Measurements from ENCODE around the gene TINCR.

Gene TINCR

DNA sequence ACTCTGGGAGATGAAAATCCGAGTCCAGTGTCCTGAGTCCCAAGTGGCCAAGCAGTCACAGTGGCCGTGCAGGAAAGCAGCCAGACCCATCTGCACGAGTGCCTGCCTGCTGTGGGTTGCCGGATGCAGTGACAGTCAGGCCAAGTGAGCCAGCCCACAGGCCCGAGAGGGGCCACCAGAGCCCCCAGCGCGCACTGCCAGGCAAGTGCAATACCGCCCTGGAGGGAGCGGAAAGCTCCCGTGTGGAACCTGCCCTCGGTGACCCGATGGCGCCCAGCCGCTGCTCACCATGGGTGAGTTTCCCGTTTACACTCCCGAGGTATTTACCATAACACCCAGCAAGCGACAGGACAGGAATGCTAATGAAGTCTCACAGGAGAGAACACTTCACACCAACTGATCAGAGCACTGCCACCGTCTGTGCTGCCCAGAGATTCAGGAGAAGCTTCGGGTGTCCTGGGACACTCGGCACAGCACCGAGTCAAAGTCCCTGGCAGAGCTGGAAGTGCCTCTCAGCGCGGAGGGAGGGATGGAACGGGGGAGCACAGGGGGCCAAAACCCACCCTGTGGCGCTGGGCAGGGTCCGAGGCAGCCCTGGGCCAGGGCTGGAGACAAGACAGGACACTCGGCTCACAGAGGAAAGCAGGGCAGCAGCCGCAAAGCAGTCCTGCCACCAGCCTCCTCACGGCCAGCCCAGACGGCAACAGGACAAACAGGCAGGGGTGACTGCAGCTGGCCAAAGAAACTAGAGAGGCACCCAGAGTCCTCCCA, 21.3 kb upstream of the TINCR start:
- no peak for DNase-seq

GRCh38 chr19:5588441-5588840, 20.7 kb upstream of the TINCR start:
- DNase-seq = no peak

DNA sequence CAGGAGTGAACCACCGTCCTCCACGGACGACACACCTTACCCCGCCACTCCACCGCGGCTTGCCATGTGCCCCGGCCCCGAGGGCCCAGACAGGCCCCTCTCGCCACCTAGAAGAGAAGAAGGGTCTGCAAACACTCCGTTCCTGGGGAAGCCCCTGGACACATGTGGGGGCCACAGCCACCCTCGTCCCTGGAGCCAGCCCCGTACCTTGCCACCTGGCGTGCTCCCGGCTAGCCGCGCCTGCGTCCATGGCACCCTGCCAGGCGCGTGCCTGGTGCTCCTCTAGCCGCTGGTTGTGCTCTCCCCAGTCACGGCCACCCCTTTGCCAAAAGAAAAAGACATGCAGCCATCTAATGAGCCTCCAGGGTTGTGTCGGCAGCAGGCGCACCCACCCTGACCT, 19.9 kb upstream of the TINCR start:
- DNase-seq = no peak

DNA sequence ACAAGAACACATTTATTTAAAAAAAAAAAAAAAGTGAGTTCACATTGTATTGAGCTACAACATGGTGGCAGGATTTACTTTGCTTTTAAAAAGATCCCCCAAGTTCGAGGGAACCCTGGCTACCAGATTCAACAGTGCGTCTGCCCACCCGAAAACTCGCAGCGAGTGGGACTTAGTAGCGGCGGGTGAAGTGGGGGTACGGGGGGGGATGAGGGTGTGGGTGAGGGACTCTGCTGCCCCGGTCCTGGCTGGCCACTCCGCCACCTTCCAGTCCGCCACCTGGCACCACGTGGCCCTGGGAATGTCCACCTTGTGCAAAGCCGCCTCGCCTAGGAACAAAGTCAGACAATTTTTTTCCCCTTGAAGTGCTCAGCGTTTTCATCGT, 19.3 kb upstream of the TINCR start:
- no peak for DNase-seq

- peak; percentile 42 for DNase-seq
Measured at GRCh38 chr19:5586300-5587070, 18.7 kb upstream of the TINCR start.

DNA sequence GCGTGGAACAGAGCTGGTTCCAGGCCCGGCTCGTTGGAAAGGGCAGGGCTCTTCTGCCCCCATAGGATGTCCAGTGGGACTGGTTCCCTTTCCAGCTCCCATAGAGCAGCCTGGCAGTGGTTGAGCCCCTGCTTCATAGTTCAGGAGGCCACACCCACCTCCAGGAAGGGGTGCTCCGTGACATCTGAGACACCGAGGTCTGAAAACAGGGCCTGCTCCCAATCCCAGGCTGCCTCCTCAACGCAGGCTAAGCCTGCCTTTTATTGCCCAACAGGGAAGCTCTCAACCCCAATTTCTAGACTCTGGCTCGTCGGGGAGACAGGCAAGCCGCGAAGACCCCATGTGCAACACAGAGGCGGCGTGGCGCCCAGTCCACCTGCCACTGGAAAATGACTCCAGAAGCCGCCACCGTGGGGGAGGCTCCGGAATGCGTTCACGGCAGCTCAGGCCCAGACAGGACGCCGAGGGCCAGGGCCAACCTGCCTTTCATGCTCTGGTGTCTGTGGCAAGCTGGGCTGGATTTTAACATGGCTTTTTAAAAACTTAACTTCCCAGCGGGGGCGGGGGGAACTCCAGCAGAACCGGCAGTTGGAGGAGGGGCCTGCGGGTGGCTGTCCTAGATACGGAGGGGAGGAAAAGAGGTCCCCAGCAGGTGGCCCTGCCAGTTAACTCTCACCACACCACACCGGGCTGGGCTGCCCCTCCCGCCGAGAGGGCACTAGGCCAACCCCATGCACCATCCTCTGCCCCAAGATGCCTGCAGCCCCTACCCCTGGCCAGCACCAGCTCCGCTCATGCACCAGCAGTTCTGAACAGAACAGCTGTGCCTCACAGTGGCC, 17.9 kb upstream of the TINCR start:
- peak; percentile 94 for DNase-seq

- DNase-seq = no peak
Measured at GRCh38 chr19:5580161-5580571, 12.4 kb upstream of the TINCR start.

- no peak for DNase-seq
Measured at GRCh38 chr19:5579697-5580096, 11.9 kb upstream of the TINCR start.

DNA sequence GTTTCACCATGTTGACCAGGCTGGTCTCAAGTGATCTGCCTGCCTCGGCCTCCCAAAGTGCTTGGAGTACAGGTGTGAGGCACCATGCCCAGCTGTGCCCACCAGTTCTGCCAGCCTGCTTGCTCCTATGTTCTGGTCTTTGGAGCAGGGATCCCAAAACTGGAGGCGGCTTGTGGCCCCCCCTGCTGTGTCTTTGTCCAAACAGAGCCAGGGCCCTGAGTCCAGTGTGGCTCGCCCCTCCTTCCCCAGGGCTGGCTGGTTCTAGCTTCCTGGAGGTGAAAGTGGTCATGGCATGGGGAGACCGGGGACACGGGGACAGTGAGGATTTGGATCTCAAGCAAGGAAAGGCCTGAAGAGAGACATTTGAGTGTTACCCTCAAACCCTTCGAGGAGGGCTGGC, 11.5 kb upstream of the TINCR start:
- DNase-seq = no peak

- DNase-seq = peak; percentile 54
Measured at GRCh38 chr19:5578097-5578846, 10.5 kb upstream of the TINCR start.

GRCh38 chr19:5575590-5575989, 7.8 kb upstream of the TINCR start:
- DNase-seq = peak; percentile 29

GRCh38 chr19:5572556-5573286, 5.0 kb upstream of the TINCR start:
- no peak for DNase-seq

DNA sequence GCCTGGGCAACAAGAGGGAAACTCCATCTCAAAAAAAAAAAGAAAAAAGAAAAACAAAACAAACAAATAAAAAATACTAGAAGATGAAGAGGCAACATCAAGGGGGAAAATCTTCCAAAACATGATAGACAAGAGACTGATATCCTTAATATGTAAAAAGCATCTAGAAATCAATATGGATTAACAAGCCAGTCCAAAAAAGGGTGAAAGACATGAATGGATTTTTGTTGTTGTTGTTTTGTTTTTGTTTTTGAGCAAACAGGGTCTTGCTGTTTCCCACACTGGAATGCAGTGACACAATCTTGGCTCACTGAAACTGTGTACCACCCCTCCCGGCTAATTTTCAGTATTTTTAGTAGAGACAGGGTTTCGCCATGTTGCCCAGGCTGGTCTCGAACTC, 4.0 kb upstream of the TINCR start:
- no peak for DNase-seq

DNA sequence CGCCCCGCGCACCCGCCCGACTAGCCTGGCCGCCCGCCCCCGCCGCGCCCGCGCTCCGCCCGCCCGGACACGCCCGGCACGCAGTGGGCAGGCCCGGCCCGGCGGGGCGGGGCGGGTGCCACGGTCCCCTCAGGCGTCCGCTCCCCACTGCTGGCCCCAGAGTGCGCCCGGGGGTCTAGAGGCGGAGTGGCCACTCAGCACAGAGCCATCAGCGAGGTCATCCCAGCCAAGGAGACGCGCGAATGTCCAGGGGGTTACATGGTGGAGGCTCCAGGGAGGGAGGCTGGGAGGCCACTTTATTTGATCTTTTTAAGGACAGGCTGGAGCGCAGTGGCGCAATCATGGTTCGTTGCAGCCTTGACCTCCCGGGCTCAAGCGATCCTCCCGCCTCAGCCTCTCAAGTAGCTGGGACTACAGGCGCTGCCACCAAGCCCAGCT, 236 bp upstream of the TINCR start:
- DNase-seq = no peak

- DNase-seq = no peak
Measured at GRCh38 chr19:5564930-5565329, 2.8 kb downstream of the TINCR start.

DNA sequence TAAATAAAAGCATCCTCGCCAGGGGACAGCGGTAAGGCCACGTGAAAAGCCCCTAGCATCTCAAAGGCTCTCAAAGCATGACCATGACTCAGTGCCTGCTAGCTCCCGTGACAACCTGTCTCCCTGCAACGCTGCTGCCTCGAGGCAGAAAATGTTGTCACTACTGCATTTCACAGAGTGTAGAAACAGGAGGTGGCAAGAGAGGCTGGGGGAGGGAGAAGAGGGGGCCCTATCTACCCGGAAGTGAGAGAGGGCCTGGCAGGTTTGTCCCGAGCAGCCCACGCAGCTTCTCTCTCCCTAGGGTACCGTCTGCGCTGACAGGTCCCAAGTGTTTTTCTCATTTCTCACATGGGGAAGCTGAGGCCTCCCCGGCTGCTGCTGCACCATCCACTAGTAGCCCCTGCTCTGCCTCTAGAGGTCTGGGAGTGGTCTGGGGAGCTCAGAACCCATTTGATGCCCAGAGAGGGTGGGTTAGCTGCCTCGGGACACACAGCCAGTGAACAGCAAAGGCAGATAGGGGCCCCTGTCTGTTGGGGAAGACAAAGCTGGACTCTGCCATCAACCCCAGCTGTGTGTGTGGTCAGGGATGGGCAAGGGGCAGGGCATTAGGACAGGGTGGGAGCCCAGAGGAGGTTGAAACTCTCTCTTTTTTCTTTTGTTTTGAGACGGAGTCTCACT, 3.7 kb downstream of the TINCR start:
- DNase-seq = no peak

DNA sequence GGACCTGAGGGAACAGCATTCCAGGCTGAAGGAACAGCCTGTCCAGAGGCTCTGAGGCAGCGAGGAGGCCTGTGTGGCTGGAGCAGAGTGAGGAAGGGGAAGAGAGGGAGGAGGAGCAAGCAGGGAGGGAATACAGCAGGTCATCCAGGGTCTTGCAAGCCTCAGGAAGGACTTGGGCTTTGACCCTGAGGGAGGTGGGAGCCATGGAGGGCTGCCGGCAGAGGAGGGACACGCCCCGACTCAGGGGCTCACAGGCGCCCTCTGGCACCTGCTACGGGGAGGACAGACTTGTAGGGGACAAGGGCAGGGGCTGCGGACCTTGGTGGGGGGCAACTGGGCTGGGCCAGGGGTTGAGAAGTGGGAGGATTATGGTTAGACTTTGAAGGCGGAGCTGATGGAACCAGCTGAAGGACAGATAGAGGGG, 4.7 kb downstream of the TINCR start:
- no peak for DNase-seq

- DNase-seq = no peak
Measured at GRCh38 chr19:5562280-5562679, 5.5 kb downstream of the TINCR start.

GRCh38 chr19:5561559-5561958, 6.2 kb downstream of the TINCR start:
- DNase-seq = no peak

DNA sequence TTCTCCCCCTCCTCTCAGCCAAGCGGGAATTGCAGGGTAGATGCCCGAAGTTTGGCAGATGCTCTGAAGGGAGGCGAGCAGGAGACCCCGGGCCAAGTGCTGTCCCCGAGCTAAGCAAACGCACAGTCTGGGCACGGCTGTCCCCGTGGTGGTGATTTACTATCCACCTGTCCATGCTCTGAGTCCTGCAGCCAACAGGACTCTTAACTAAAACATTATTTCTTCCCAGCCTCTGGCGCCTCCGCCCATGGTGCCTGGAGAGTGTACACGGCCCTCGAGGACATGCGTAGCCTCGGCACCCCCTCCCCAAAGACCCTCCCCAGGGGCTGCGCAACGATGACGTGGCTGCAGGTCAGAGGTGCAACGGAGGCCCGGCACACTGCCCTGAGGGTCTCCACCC, 7.6 kb downstream of the TINCR start:
- DNase-seq = no peak

DNA sequence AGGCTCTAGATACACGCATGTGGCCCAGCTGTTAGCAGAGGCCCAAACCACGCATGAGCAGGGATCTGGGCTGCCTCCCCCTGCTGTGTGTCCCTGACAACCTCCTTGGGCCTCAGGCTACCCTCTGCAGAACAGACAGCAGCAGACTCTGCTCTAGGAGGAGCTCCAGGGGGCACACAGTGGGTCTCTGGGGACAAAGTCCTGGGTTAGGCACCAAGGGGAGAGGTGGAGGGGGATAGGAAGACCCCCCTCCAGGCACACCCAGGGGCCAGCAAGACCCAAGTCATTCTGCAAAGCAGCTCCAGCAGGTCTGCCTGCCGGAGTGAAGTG, 8.0 kb downstream of the TINCR start:
- DNase-seq = no peak

Data from hematopoietic multipotent progenitor cell treated with erythropoietin and hydrocortisone succinate and interleukin-3 and kit ligand, for 8 days (in vitro differentiated cells).